Suprapubic skin (tissue), 4 donors: Measurements from ENCODE around the gene ETNK2. TPM values are rescaled to one million over a fixed set of nuclear protein-coding genes. Genes with fewer than 3 reads are reported as not detected.

Experiments used
- DNase-seq, 2 donors: peaks; one replicate each; pipeline ENCODE4 v3.0.0-alpha.2; 2019; ENCODE audit warnings: low spot score in 2 of 2
- H3K27ac ChIP-seq: fragments of 200-600 bp; sonication (generic); one replicate; pipeline ENCODE4 v1.5.1; 2019
- H3K27me3 ChIP-seq: fragments of 200-600 bp; sonication (generic); one replicate; pipeline ENCODE4 v1.5.1; 2019
- H3K36me3 ChIP-seq: fragments of 200-600 bp; sonication (generic); one replicate; pipeline ENCODE4 v1.5.1; 2019
- H3K4me1 ChIP-seq: fragments of 200-600 bp; sonication (generic); one replicate; pipeline ENCODE4 v1.5.1; 2019
- H3K4me3 ChIP-seq: fragments of 200-600 bp; sonication (generic); one replicate; pipeline ENCODE4 v1.5.1; 2019; ENCODE audit warnings: mild to moderate bottlenecking
- H3K9me3 ChIP-seq: fragments of 200-600 bp; sonication (generic); one replicate; pipeline ENCODE4 v1.5.1; 2019
- EP300 ChIP-seq: sonication (generic); formaldehyde crosslinking; IDR thresholded peaks from one replicate; pipeline ENCODE4 v1.6.1; 2017; ENCODE audit warnings: antibody characterized with exemption
- POLR2A ChIP-seq, 2 donors: fragments of 450-650 bp; IDR thresholded peaks; one replicate each; pipeline ENCODE4 v1.6.1; 2017; ENCODE audit warnings: antibody characterized with exemption in 2 of 2, mild to moderate bottlenecking in 2 of 2, moderate library complexity in 2 of 2
- POLR2AphosphoS5 ChIP-seq, 3 donors: sonication (generic); formaldehyde crosslinking; IDR thresholded peaks; one replicate each; pipeline ENCODE4 v1.6.1; 2017; ENCODE audit warnings: antibody characterized with exemption in 3 of 3
- WGBS: methylation state at CpG from one replicate; pipeline ENCODE4 v1.1.5; 2018; 5-methylcytosine and 5-hydroxymethylcytosine counted together
- total RNA-seq, 4 donors: library from RNA; depleted of rRNA; stranded (reverse); fragments of >200 nt; gene quantifications; one replicate each; pipeline ENCODE4 v1.1.0, GENCODE V29; 2016
- TF ChIP-seq, protein P1 (sequence below), 2 donors: fragments of 200-600 bp in 1 of 2; fragments of 450-650 bp in 1 of 2; sonication (generic) in 1 of 2; IDR thresholded peaks; one replicate each; pipeline ENCODE4 v1.5.1; 2016 to 2019; ENCODE audit warnings: antibody characterized with exemption in 2 of 2, mild to moderate bottlenecking in 1 of 2, moderate library complexity in 1 of 2

The ETNK2 gene
- total RNA-seq, 4 donors from 2014 or later, result 25.5 to 47.7 (median 36.0) TPM

DNA sequence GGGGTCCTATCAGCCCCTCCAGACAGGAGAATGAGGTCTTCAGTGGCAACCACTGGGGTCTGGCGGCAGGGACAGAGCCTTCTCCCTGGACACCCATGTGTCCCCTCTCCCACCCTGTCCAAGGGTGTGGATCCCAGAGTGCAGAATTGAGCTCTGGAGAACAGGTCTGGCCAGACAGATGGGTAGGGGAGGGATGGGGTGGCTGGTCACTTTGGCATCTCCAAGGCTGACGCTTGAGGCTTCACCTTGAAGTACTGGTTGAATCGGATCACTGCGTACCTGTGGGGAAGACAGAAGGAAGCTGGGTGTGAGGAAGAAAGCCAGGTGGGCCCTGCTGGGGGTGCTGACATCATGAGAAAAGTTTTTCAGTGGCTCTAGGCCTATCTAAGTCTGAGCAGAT, 19.9 kb downstream of the ETNK2 start:
- 78% methylated on average over 4 of the region's 4 CpGs for WGBS
- Histone ChIP-seq H3K27me3 (no peaks in the 10 kb centered on the region), H3K4me1 (peaks cover 43% of the 10 kb centered on the region), H3K4me3 (no peak overlapping the region), H3K27ac (no peak overlapping the region), H3K9me3 (no peaks in the 10 kb centered on the region), H3K36me3 (peaks cover 17% of the 10 kb centered on the region)
- TF ChIP-seq POLR2A (IDR thresholded peaks at IDR 0.05) (no peak), EP300 (no peak), POLR2AphosphoS5 (IDR thresholded peaks at IDR 0.05) (no peak)
- TF ChIP-seq, protein P1, sequence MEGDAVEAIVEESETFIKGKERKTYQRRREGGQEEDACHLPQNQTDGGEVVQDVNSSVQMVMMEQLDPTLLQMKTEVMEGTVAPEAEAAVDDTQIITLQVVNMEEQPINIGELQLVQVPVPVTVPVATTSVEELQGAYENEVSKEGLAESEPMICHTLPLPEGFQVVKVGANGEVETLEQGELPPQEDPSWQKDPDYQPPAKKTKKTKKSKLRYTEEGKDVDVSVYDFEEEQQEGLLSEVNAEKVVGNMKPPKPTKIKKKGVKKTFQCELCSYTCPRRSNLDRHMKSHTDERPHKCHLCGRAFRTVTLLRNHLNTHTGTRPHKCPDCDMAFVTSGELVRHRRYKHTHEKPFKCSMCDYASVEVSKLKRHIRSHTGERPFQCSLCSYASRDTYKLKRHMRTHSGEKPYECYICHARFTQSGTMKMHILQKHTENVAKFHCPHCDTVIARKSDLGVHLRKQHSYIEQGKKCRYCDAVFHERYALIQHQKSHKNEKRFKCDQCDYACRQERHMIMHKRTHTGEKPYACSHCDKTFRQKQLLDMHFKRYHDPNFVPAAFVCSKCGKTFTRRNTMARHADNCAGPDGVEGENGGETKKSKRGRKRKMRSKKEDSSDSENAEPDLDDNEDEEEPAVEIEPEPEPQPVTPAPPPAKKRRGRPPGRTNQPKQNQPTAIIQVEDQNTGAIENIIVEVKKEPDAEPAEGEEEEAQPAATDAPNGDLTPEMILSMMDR (IDR thresholded peaks at IDR 0.05), result no peak
- no peak for DNase-seq

DNA sequence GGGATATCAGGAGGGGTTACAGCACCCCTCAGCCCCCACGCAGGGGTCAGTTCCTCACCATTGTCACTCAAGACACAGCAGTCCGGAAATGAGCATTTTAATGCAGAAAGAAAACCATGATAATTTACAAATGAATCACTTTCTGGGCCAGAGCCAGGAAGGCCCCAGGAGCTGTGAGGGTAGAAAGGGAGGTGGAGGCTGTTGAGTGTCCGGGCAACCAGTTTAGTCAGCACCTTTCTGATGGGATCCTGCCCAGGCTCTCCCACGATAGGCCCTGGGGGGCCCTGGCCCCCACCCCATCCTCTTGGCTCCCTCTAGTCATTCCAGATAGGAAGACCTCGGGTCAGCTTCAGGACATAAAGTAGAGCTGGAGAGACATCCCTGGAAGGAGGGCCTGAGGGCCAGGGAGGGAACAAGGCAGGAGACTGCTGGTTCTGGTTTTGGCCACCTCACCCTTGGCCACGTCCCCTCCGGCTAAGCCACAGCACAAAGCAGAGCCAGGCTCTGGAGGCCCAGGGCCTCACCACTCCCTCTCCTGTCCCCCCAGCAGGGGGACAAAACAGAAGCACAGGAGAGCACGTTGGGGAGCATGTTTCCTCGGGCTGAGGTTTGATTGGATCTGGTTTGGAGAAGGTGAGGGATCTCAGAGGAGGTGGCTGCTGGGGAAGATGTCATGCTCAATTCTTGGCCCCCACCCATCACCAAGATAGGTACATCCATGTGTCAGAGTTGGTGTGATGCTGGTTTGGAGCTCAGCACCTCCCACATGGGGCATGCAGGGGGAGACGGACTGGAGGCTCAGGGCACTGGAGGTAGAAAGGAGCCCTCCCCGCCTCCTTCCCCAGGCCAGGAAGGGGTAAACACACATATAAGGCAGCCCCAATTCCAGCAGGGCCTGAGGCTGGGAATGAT, 20.6 kb downstream of the ETNK2 start:
- Histone ChIP-seq H3K36me3 (peaks cover 15% of the 10 kb centered on the region), H3K4me1 (peaks cover 50% of the 10 kb centered on the region), H3K27me3 (no peaks in the 10 kb centered on the region), H3K9me3 (no peaks in the 10 kb centered on the region), H3K4me3 (no peak overlapping the region), H3K27ac (peak overlapping the region; percentile 32)
- TF ChIP-seq, protein P1 (IDR thresholded peaks at IDR 0.05), result no peak
- TF ChIP-seq POLR2AphosphoS5 (IDR thresholded peaks at IDR 0.05), result no peak
- no peak for TF ChIP-seq EP300
- no peak for TF ChIP-seq POLR2A (IDR thresholded peaks at IDR 0.05)
- WGBS, result 35% methylated on average over 10 of the region's 11 CpGs
- DNase-seq, result no peak

DNA sequence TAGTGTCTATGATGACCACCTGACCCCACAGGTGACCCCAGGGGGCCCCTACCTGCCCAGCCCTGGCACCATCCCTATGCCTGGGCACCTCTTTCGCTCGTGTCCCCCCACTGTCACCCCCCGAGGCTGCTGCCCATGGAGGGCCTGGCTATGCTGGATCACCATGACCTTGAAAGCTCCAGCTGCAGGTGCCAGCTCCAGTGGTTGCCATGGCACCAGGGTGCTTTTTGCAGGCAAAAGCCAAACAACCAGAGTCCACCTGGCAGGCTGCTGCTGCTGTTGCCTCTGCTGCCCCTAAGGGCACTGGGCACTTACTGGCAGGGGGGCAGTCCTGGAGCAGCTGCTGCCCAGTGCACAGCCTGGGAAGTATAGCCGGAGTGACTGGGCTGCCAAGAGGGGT, 21.7 kb downstream of the ETNK2 start:
- TF ChIP-seq, protein P1 (IDR thresholded peaks at IDR 0.05), result no peak
- TF ChIP-seq POLR2AphosphoS5 (IDR thresholded peaks at IDR 0.05), result no peak
- TF ChIP-seq POLR2A (IDR thresholded peaks at IDR 0.05), result no peak
- TF ChIP-seq EP300, result no peak
- 85% methylated on average over 3 of the region's 4 CpGs for WGBS
- Histone ChIP-seq H3K27me3 (no peaks in the 10 kb centered on the region), H3K27ac (peak overlapping the region; percentile 47), H3K9me3 (no peaks in the 10 kb centered on the region), H3K4me1 (peaks cover 53% of the 10 kb centered on the region), H3K36me3 (peaks cover 23% of the 10 kb centered on the region), H3K4me3 (no peak overlapping the region)
- no peak for DNase-seq

DNA sequence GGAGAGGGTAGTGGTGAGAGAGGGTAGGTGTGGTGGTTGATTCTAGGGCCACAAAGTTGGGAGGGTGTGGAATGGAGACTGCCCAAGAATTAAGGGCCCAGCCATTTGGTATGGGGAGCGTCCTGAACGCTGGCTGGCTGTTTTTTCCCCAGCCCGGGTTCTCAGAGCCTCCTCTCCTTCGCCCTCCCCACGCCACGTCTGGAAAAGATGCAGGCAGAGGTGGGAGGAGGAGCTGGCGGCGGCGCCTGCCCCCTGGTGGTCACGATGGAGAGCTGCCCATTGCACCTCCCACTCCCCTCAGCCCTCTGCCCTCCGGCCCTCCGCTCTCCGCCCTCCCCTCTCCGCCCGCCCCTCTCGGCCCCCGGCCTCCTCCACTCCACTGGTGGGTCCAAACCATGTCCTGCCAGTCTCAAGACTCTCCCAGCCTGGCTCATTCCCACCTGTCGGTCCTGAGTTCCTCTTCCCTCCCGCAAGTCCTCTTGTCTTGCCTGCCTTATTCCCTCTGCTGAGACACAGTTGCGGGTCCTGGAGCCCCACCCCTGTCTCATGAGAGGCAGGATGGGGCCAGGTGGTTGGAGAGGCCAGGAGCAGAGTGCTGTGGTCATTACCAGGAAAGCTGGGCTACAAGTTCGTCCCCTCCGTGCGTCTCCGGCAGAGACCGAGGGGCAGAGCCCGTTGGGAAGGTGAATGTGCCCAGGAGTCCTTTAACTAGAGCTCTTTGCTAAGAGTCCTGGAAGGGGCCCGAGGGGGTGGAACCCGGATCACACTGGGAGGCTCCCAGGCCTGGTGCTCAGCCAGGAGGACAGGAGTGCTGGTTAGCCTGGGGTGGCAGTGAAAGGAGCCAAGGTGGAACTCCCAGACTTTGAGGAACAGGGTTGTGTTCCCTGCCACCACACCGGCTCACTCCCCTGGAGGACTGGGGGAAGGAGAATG, 22.6 kb downstream of the ETNK2 start:
- TF ChIP-seq, protein P1 (IDR thresholded peaks at IDR 0.05), result peak; percentile 63 to 94
- TF ChIP-seq POLR2AphosphoS5 (IDR thresholded peaks at IDR 0.05) (peak in 1 of 3 donors; percentile 66), EP300 (no peak), POLR2A (IDR thresholded peaks at IDR 0.05) (no peak)
- peak overlapping the region; percentile 35 for H3K4me3 ChIP-seq
- peak overlapping the region; percentile 47 for H3K27ac ChIP-seq
- H3K36me3 ChIP-seq, result peaks cover 24% of the 10 kb centered on the region
- H3K27me3 ChIP-seq, result no peaks in the 10 kb centered on the region
- WGBS, result 10% methylated on average over 24 of the region's 29 CpGs
- H3K9me3 ChIP-seq, result no peaks in the 10 kb centered on the region
- peaks cover 53% of the 10 kb centered on the region for H3K4me1 ChIP-seq
- DNase-seq, result peak; percentile 83 to 89
